DMS114 treated with DMSO at 0.1 percent for 48 hours (cell line): Measurements from ENCODE around the gene FBXO28.
"Not testable (repeated sequence)": the region's sequence is repeated elsewhere in the genome, so short reads cannot be mapped to it uniquely, and the experiment has no call there.

Experiments used
- DNase-seq: peaks from one replicate; lab custom pipeline; 2025; ENCODE audit not compliant: unreplicated experiment; lab: John Stamatoyannopoulos, UW

The FBXO28 gene

DNA sequence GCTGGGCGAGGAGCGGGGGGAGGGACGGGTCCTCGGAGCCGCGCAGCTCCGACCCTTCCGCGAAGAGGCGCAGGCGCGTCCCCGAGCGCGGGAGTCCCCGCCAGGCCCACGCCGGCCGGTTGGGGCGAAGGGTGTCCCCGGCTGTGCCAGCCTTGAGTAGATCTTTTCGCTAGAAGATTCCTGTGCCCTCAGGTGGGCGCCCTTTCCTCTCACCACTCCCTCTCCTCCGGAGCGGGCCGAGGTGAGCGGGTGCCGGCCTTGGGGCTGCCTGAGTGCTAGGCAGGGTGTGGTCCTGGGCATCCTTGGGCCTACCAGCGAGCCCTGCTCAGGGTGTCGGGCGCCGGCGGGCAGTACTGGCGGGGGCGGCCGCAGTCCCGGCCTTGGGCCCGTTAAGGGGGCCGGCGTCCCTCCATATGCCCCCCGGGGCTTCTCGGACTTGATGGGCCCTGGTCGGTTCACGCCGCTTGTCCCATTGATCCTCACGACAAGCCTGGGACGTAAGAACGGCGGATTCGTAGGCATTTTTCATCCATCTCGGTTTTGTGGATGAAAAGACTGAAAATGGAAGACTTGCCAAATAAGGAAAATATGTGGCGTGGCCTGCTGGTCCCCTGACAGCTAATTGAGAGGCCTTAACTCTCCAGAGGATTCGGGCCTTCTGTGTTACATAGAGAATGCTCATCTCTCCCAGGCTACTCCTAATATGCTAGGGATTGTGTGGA lies 69.8 kb downstream of the FBXO28 start:
- DNase-seq: no peak

DNA sequence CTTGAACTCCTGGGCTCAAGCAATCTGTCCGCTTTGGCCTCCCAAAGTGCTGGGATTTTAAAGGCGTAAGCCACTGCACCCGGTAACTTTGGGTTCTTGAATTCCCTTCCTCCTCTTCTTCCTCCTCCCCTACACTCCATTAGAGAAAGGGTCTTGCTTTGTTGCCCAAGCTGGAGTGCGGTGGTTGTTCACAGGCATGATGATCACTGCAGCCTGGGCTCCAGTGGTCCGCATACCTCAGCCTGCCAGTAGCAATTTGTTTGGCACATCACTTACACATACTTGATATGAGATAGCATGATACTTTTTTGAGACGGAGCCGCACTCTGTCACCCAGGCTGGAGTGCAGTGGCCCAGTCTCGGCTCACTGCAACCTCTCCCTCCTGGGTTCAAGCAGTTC lies 71.3 kb downstream of the FBXO28 start:
- DNase-seq: no peak

DNA sequence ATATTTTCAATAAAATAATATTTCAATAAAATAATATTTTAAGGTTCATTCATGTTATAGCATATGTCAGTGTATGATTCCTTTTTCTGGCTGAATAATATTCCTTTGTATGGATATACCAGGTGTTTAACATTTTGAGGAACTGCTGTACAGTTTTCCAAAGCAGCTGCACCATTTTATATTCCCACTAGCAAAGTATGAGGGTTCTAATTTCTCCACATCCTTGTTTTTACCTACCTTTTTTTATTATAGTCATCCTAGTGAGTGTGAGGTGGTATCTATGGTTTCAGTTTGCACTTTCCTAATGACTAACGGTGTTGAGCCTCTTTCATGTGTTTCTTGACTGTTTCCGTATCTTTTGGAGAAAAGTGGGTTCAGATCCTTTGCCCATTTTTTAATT lies 74.4 kb downstream of the FBXO28 start:
- no peak for DNase-seq

DNA sequence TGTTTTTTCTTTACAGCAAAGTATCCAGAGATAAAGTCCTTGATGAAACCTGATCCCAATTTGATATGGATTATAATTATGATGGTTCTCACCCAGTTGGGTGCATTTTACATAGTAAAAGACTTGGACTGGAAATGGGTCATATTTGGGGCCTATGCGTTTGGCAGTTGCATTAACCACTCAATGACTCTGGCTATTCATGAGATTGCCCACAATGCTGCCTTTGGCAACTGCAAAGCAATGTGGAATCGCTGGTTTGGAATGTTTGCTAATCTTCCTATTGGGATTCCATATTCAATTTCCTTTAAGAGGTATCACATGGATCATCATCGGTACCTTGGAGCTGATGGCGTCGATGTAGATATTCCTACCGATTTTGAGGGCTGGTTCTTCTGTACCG lies 75.7 kb downstream of the FBXO28 start:
- DNase-seq: no peak

DNA sequence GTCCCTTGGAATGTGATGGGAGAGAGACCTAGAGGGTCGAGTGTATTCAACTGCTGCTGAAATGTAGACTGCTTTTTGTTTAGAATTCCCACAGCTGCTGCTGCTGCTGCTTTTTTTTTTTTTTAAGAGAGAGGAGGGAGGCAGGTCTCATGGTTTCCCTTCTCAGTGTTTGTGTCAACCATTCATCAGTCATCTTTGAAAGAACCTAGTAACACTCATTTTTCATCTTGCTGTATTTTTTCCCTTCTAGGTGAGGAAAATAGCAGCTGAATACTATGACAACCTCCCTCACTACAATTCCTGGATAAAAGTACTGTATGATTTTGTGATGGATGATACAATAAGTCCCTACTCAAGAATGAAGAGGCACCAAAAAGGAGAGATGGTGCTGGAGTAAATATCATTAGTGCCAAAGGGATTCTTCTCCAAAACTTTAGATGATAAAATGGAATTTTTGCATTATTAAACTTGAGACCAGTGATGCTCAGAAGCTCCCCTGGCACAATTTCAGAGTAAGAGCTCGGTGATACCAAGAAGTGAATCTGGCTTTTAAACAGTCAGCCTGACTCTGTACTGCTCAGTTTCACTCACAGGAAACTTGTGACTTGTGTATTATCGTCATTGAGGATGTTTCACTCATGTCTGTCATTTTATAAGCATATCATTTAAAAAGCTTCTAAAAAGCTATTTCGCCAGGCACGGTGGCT lies 78.3 kb downstream of the FBXO28 start:
- DNase-seq: no peak

DNA sequence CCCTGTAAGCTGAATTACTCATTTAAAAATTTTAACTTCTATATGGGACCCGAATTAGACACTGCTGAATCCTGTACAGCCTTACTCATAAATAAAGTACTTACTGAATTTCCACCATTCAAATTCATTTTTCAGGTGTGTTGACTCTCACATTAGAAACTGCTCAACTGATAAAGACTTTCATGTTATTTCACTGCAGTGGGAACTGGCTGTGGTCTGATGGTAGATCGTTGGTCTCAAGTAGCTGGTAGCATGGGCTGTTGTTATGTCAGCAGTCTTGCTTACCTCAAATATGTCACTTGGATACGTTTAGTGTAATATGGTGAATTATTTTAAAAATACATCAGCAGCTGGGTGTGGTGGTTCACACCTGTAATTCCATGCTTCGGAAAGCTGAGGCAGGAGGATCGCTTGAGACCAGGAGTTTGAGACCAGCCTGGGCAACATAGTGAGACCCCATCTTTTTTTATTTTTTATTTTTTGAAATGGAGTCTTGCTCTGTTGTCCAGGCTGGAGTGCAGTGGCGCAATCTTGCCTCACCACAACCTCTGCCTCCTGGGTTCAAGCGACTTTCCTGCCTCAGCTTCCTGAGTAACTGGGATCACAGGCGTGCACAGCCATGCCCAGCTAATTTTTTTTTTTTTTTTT lies 79.5 kb downstream of the FBXO28 start:
- no peak for DNase-seq

DNA sequence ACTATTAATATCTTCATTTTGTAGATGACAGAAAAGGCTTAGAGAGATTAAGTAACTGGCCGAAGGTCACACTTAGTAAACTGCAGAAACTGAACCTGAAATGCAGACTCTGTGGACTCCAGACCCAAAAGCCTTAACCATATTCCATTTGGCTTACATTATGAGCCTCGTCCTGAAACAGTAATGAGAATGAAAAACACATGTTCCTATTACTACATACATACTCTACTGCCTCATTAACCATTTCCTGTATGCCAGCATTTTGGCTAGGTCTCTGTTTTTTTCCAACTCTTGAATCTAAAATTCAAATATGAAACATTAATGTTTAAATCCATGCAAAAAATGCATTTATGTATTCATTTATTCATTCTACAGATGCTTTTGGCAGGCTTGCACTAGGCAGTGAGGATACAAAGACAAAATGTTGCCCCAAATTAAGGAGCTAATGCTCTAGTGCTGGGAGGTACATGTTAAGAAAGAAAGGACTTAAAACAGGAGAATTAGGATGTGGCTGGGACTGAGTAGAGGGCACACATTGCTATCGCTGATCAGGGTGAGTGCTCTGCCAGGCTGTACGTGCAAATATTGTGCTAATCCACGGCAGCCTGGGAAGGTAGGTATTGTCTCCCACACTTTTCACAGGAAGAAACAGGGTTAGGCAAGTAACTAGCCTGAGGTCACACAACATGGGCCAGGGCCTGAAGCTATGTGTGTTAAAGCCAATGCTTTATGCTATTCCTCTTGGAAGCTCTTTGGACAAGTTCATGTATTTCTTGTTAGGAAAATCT lies 83.1 kb downstream of the FBXO28 start:
- DNase-seq: no peak

DNA sequence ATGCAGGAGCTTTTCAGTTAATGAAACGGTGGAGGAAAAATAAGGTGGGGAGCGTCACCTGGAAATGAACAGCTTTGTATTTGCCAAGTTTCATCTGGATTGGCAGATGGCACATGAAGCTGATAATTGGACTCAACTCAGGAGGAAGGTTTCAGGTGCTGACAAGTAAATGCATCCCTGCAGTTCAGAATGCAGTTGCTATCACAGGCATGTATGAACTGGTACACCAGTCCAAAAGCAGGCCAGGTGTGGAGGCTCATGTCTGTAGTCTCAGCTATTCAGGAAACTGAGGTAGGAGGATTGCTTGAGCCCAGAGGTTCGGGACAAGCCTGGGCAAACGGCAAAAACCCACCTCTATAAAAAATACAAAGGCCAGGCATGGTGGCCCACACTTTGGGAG lies 84.7 kb downstream of the FBXO28 start:
- no peak for DNase-seq

DNA sequence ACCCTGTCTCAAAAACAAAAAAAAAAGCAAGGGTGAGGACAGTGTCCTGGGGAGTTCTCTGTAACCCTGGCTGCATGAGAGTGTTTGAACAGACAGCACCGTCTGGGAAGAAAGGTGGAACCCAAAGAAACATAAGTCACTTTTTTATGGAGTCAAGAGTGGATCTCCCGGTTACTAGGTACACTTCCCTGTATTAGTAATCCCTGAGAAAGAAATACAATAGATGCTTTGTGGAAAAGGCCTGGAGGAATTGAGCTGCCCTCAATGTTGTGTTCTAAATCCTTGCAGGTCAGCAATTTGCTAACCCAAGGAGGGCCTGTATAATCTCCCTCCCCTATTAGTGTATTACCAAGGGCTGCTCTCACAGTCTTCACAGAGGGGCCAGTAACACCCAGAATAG lies 85.8 kb downstream of the FBXO28 start:
- no peak for DNase-seq

DNA sequence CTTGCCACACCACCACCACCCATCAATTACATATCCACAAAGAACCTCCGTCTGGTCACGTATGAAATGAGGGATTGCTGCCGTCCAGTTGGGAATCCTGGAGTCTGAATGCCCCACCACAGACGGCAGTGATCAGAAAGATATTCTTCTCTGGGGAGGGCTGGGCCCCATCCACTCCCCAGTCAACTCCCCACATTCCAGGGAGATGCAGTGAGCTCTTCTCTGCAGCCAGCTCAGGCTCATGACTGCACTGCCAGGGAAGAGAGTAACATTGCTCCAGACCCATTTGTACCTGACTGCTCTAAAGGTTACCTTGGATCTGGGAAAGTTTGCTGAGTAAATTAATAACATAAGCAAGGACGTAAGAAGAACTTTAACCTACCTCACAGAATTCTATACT lies 87.5 kb downstream of the FBXO28 start:
- no peak for DNase-seq

DNA sequence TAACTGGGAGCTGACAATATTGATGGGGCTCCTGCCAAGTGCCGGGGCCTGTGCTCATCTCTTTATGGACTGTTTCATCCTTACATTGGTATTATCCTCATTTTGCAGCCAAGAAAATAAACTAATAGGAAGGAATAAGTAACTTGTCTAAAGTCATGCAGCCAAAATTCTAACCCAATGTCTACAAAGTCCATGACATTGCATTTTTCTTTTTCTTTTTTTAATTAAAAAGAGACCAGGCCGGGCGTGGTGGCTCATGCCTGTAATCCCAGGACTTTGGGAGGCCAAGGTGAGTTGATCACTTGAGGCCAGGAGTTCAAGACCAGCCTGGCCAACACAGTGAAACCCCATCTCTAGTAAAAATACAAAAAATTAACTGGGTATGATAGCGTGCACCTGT lies 87.9 kb downstream of the FBXO28 start:
- DNase-seq: no peak

DNA sequence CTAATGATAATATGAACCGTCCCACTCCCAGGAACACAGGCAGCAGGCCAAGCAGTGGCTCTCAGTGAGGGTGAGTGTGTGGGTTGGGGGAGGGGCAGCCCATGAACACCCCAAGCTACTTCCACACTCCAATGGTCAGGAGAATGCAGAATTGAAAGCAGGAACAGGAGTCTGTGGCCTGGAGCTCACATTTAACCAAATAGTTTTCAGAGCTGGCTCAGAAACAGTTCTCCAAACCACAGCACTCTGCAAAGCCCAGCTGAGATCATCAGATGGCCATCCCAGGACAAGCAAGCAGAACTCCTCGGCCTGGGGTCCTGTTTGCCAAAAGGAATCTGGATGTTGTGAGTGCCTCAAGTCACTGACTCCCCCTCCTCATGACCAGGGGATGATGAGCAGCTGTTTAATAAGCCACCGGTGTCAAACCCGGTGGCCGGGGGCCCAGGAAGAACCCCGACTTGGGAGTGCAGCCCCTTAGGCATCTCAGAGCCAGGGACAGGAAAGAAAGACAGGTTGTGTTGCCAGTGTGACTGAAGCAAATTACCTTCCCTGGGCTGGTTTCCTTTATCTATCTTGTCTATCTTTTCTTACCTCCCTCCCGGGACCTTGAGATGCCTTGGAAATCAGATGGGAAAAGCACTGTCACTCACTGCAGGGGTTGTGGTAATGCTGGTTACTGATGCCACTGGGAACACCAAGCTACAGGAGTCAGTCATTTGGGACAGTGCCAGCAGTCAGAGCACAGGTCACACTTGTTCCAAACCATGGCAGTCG lies 89.5 kb downstream of the FBXO28 start:
- no peak for DNase-seq

DNA sequence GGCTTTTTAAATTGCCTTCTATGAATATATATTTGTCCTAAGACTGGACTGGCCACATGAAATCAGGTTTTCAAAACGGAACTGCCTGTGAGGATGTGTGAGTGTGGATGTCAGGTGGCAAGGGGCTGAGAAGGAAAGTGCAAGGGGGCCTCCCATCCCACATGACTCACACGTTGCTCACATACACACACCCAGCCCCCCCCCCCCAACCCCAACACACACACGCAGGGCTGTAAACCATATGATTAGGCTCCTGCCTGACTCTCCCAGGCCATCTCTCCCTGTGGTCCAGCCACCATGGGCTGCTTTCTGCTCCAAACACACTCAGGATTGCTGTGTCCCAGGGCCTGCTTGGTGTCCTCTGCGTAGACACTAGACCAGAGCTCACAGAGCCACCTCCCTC lies 91.5 kb downstream of the FBXO28 start:
- no peak for DNase-seq

DNA sequence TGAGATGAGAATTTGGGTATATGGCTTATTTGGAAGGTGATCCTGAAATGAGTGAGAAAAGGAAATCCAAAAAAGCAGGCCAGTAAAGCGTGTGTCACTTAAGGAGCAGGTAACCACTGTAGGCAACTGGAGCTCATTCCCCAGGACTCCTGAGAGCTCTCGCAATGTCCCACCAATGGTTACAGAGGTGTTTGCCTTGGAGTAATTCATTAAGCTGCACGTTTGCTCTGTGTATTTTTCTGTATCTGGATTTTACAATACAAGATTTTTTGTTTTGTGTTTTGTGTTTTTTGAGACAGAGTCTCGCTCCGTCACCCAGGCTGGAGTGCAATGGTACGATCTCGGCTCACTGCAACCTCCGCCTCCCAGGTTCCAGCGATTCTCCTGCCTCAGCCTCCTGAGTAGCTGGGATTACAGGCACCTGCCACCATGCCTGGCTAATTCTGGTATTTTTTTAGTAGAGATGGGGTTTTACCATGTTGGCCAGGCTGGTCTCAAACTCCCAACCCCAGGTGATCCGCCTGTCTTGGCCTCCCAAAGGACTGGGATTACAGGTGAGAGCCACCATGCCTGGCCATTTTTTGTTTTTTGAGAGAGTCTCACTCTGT lies 92.1 kb downstream of the FBXO28 start:
- not testable (repeated sequence) for DNase-seq

DNA sequence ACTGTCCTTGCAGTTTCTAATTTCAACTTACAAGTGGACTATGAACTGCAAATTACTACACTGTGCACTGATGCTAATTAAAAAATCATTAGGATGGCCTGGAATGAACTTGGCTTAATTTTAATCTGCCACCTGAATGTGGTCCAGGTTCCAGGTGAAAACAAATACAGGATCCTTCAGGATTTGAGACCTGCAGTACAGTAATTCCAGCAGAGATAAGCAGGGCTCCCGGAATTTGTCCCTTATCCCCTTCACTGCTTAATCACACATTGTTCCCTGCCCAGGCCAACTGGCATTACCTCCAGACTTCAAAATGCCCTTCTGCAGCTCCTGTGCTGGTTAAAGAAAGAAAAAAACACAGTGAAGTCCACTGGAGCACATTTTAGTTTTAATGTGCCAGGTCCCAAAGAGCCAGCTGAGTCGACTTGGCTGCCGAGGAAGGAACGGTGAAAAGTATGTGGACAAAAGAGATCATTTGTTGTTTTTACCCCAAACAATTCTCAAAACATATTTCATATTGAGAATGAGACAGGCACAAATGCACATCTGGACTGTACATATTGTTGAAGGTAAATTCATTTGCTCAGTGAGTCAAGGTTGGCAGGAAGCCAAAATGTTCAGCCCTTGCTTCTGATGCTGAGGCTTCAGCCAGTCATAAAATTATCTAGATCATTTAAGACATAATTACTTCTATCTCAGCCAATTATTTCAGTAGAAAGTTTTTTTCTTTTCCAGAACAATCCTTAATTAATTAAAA lies 97.5 kb downstream of the FBXO28 start:
- no peak for DNase-seq
